GM21360 (cell line): ENCODE data around the gene RGS11.
A peak's percentile ranks its signal among the peaks of the same experiment; 100 is the strongest.
"Not testable (repeated sequence)": the region's sequence is repeated elsewhere in the genome, so short reads cannot be mapped to it uniquely, and the experiment has no call there.

Experiments
- ATAC-seq: cut with Tn5 transposase; IDR thresholded peaks from one replicate; pipeline ENCODE4 v1.9.1; 2021; ENCODE audit warnings: mild to moderate bottlenecking, moderate library complexity; ENCODE audit not compliant: unreplicated experiment

Gene RGS11

GRCh38 chr16:234468-235305, 41.1 kb downstream of the RGS11 start, which contains the start of gene FAM234A:
TSS of gene FAM234A (plus strand) at chr16:234821. CDS start at chr16:254414, 19,593 bp downstream.
- peak; percentile 86 for ATAC-seq

- ATAC-seq: no peak
Measured at GRCh38 chr16:230949-231348, 44.8 kb downstream of the RGS11 start.

GRCh38 chr16:230351-230750, 45.4 kb downstream of the RGS11 start:
- ATAC-seq: not testable (repeated sequence)

- no peak for ATAC-seq
Measured at GRCh38 chr16:229731-230281, 45.9 kb downstream of the RGS11 start.

GRCh38 chr16:228852-229730, 46.7 kb downstream of the RGS11 start, which contains the start of gene LUC7L:
TSS of gene LUC7L (minus strand) at chr16:229449. CDS start at chr16:229339, 110 bp downstream.
- ATAC-seq: peak; percentile 82

- ATAC-seq: no peak
Measured at GRCh38 chr16:228151-228851, 47.4 kb downstream of the RGS11 start.

GRCh38 chr16:220021-220420, 55.7 kb downstream of the RGS11 start:
- no peak for ATAC-seq
